Uterus (tissue), 4 donors: ENCODE results near the gene SRSF5. TPM values are rescaled to one million over a fixed set of nuclear protein-coding genes. Genes with fewer than 3 reads are reported as not detected.
"Not testable (repeated sequence)": the region's sequence is repeated elsewhere in the genome, so short reads cannot be mapped to it uniquely, and the experiment has no call there.

ENCODE experiments used
- DNase-seq, 2 donors: peaks; one replicate each; pipeline ENCODE4 v3.0.0-alpha.2; 2019 to 2020
- H3K27ac ChIP-seq, 2 donors: fragments of 200-600 bp; sonication (generic); 1 replicate in 1 of 2; 2 replicates in 1 of 2; pipeline ENCODE4 v1.5.1; 2016 to 2018
- H3K27me3 ChIP-seq, 2 donors: fragments of 200-600 bp; sonication (generic); one replicate each; pipeline ENCODE4 v1.5.1; 2018 to 2019; ENCODE audit warnings: control low read depth in 1 of 2
- H3K36me3 ChIP-seq, 2 donors: fragments of 200-600 bp; sonication (generic); one replicate each; pipeline ENCODE4 v1.5.1; 2019; ENCODE audit warnings: control low read depth in 1 of 2
- H3K4me1 ChIP-seq, 2 donors: fragments of 200-600 bp; sonication (generic); one replicate each; pipeline ENCODE4 v1.5.1; 2018 to 2019; ENCODE audit warnings: control low read depth in 1 of 2
- H3K4me3 ChIP-seq, 2 donors: fragments of 200-600 bp; sonication (generic); 1 replicate in 1 of 2; 2 replicates in 1 of 2; pipeline ENCODE4 v1.5.1; 2018 to 2019; ENCODE audit warnings: mild to moderate bottlenecking in 1 of 2
- H3K9me3 ChIP-seq, 2 donors: fragments of 200-600 bp; sonication (generic); one replicate each; pipeline ENCODE4 v1.5.1; 2019; ENCODE audit warnings: control low read depth in 1 of 2
- POLR2A ChIP-seq, 2 donors: fragments of 450-650 bp; IDR thresholded peaks; one replicate each; pipeline ENCODE4 v1.6.1; 2016; ENCODE audit warnings: antibody characterized with exemption in 2 of 2, mild to moderate bottlenecking in 1 of 2, moderate library complexity in 1 of 2
- intact Hi-C: fragments of 100-400 bp; cut with DNase I; formaldehyde crosslinking; loops from one replicate; pipeline ENCODE4 v1.15.1; 2023; ENCODE audit warnings: low total_unique reads
- total RNA-seq, 4 donors: library from RNA; depleted of rRNA in 3 of 4; stranded (reverse); fragments of >200 nt in 3 of 4; gene quantifications; one replicate each; pipeline versions ENCODE4 v1.1.0 to v1.2.4, GENCODE V29; 2014 to 2023
- TF ChIP-seq, protein P1 (sequence below), 4 experiments: fragments of 200-600 bp in 2 of 4; fragments of 450-650 bp in 2 of 4; sonication (generic) in 2 of 4; IDR thresholded peaks; one replicate each; pipeline ENCODE4 v1.5.1; 2016 to 2019; ENCODE audit warnings: antibody characterized with exemption in 4 of 4, mild to moderate bottlenecking in 2 of 4, moderate library complexity in 1 of 4
- donor health status: DM: yes; HTN: yes; CAD: no.

Gene SRSF5
- total RNA-seq, 4 donors from 2014 or later = 183 to 570 (median 403) TPM

DNA sequence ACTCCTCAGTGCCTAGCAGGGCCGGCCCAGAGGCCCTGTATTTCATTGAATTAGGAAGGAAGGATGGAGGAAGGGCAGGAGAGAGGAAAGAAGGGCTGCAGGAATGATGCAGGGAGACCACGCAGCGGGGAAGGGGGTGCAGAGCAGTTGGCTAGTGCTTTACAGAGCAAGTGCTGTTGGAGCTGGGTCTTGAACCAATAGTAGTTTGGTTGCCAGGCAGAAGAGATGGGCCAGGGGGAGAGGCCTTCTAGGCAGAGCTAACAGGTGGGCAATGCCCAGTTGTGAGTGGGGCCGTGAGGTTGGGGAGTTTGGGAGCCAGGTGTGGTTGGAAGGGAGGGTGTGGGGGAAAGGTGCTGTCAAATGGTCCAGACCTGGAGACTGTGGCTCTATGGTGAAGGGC lies 39.1 kb upstream of the SRSF5 start:
- Histone ChIP-seq H3K4me3 (no peak overlapping the region), H3K4me1 (no peaks in the 10 kb centered on the region), H3K36me3 (no peaks in the 10 kb centered on the region), H3K27me3 (no peaks in the 10 kb centered on the region), H3K27ac (no peak overlapping the region), H3K9me3 (no peaks in the 10 kb centered on the region)
- no peak for TF ChIP-seq POLR2A (IDR thresholded peaks at IDR 0.05)
- TF ChIP-seq, protein P1, sequence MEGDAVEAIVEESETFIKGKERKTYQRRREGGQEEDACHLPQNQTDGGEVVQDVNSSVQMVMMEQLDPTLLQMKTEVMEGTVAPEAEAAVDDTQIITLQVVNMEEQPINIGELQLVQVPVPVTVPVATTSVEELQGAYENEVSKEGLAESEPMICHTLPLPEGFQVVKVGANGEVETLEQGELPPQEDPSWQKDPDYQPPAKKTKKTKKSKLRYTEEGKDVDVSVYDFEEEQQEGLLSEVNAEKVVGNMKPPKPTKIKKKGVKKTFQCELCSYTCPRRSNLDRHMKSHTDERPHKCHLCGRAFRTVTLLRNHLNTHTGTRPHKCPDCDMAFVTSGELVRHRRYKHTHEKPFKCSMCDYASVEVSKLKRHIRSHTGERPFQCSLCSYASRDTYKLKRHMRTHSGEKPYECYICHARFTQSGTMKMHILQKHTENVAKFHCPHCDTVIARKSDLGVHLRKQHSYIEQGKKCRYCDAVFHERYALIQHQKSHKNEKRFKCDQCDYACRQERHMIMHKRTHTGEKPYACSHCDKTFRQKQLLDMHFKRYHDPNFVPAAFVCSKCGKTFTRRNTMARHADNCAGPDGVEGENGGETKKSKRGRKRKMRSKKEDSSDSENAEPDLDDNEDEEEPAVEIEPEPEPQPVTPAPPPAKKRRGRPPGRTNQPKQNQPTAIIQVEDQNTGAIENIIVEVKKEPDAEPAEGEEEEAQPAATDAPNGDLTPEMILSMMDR (IDR thresholded peaks at IDR 0.05) = no peak
- DNase-seq = no peak
- intact Hi-C loops = loop anchor here (5.0 kb wide), 2 partner anchors 126 to 141 kb away; no protein-coding TSS in a partner anchor

DNA sequence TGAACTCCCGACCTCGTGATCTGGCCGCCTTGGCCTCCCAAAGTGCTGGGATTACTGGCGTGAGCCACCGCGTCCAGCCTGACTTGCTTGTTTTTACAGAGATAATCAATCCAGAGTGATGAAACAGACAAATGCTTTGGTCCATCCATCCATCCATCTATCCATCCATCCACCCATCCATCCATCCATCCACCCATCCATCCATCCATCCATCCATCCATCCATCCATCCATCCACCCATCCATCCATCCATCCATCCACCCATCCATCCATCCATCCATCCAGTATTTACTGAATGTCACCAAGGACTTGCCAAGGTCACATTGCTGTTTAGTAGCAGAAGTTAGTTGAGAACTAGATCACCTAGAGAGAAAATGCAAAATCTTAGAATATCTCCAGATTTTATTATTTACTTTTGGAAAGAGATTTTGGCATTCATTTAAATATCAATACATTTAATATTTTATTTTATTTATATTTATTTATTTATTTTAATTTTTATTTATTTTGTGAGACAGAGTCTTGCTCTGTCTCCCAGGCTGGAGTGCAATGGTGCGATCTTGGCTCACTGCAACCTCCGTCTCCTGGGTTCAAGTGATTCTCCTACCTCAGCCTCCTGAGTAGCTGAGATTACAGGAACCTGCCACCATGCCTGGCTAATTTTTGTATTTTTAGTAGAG lies 34.9 kb upstream of the SRSF5 start:
- H3K4me3 ChIP-seq, H3K9me3 ChIP-seq, H3K27ac ChIP-seq, H3K27me3 ChIP-seq, H3K36me3 ChIP-seq, DNase-seq, H3K4me1 ChIP-seq, intact Hi-C loops: not testable (repeated sequence)

DNA sequence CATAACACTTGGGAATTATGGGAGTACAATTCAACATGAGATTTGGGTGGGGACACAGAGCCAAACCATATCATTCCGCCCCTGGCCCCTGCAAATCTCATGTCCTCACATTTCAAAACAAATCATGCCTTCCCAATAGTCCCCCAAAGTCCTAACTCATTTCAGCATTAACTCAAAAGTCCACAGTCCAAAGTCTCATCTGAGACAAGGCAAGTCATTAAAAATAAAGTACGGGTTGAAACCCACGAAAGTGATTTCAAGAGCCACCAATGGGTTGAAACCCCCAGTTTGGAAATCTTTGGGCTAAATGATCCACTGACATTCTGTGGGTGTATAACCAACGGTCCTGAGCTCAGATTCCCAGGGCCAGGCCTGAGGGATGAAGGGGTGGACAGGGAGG lies 30.5 kb upstream of the SRSF5 start:
- H3K9me3 ChIP-seq, H3K27me3 ChIP-seq, DNase-seq, H3K4me3 ChIP-seq, H3K4me1 ChIP-seq, intact Hi-C loops, H3K27ac ChIP-seq, H3K36me3 ChIP-seq: not testable (repeated sequence)

DNA sequence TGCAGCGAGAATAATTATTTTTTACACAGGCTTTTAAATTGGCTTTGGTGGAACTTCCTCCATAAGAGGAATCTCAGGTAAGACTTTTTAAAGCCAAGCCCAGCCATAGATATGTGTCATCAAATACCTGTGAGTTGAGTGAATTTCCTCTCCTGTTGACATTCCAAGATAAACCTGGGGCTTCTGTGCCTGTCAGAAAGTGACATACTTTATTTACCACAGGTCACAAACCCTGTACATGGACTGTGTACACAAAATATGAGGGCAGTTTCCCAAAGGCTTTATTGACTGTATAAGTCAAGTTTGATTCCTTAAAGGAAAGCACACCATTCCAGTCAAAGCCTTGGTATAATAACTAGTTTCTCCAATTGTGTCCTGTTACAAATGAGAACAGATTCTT lies 25.9 kb upstream of the SRSF5 start:
- no peak overlapping the region for H3K27ac ChIP-seq
- H3K4me3 ChIP-seq = no peak overlapping the region
- H3K9me3 ChIP-seq = no peaks in the 10 kb centered on the region
- H3K36me3 ChIP-seq = no peaks in the 10 kb centered on the region
- intact Hi-C loops = no loop called here
- H3K27me3 ChIP-seq = no peaks in the 10 kb centered on the region
- no peaks in the 10 kb centered on the region for H3K4me1 ChIP-seq
- no peak for TF ChIP-seq POLR2A (IDR thresholded peaks at IDR 0.05)
- TF ChIP-seq, protein P1 (IDR thresholded peaks at IDR 0.05) = no peak
- DNase-seq = no peak

DNA sequence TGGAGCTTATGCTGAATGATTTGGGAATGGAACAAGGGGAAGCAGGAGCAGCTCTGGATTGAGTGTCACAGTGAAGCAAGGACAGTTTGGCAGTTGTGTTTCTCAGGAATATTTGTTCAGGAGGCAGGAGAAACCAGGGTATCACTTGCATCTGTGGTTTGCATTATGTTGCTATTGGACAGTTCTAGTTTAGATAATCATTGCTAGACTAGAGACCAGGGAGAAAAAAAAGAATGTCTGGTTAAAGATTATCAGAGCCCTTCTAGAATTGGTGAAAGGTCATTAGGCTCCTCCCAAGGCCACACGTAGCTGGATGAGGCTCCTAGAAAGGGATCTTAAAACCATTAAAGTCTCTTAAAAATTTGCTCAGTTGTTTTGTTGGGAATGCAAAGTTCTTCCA lies 17.0 kb upstream of the SRSF5 start:
- DNase-seq = no peak
- Histone ChIP-seq H3K4me1 (no peaks in the 10 kb centered on the region), H3K36me3 (no peaks in the 10 kb centered on the region), H3K9me3 (no peaks in the 10 kb centered on the region), H3K27ac (no peak overlapping the region), H3K27me3 (no peaks in the 10 kb centered on the region), H3K4me3 (no peak overlapping the region)
- intact Hi-C loops = no loop called here
- TF ChIP-seq, protein P1 (IDR thresholded peaks at IDR 0.05) = no peak
- no peak for TF ChIP-seq POLR2A (IDR thresholded peaks at IDR 0.05)

DNA sequence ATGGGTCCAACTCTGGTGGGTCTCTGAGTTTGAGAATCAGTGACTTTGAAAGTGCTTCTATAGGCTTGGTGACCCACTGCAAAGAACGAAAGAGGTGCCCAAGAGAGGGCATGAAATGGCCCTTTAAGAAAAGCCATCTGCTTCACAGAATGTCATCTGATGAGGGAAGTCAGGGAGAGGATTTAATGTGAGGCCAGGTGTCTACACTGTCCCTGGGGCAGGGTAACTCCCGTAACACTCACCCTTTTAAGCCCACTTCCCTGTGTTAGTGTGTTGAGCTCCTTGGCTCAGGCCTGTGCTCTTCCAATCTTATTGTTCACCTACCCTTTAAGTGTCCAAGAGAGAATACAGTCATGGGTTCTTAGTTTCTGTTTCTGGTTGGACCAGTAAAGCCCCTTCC lies 16.4 kb upstream of the SRSF5 start:
- Histone ChIP-seq H3K9me3 (no peaks in the 10 kb centered on the region), H3K27me3 (no peaks in the 10 kb centered on the region), H3K36me3 (no peaks in the 10 kb centered on the region), H3K4me1 (no peaks in the 10 kb centered on the region), H3K4me3 (no peak overlapping the region), H3K27ac (no peak overlapping the region)
- intact Hi-C loops = no loop called here
- no peak for TF ChIP-seq POLR2A (IDR thresholded peaks at IDR 0.05)
- TF ChIP-seq, protein P1 (IDR thresholded peaks at IDR 0.05) = no peak
- DNase-seq = no peak
